Smooth muscle cell (in vitro differentiated cells): ENCODE data around the gene PTGR2. TPM values are rescaled to one million over a fixed set of nuclear protein-coding genes. Genes with fewer than 3 reads are reported as not detected.

Source experiments
- DNase-seq: peaks from one replicate; lab custom pipeline; 2025; ENCODE audit not compliant: unreplicated experiment; lab: John Stamatoyannopoulos, UW
- H2AFZ ChIP-seq: fragments of 200-600 bp; sonication (generic); 2 replicates; pipeline ENCODE4 v1.6.0; 2016; ENCODE audit warnings: antibody characterized with exemption, low read depth, mild to moderate bottlenecking
- H3F3A ChIP-seq: fragments of 200-600 bp; sonication (generic); 2 replicates; pipeline ENCODE4 v1.6.0; 2017; ENCODE audit warnings: antibody characterized with exemption, low read depth
- H3K27ac ChIP-seq: fragments of 200-600 bp; sonication (generic); 2 replicates; pipeline ENCODE4 v1.5.1; 2016; ENCODE audit warnings: low read depth, mild to moderate bottlenecking
- H3K27me3 ChIP-seq: fragments of 200-600 bp; sonication (generic); 2 replicates; pipeline ENCODE4 v1.6.1; 2016; ENCODE audit warnings: low read depth, mild to moderate bottlenecking
- H3K36me3 ChIP-seq: fragments of 200-600 bp; sonication (generic); 2 replicates; pipeline ENCODE4 v1.5.1; 2016; ENCODE audit warnings: low read depth
- H3K4me1 ChIP-seq: fragments of 200-600 bp; sonication (generic); 2 replicates; pipeline ENCODE4 v1.5.1; 2016; ENCODE audit warnings: low read depth
- H3K4me2 ChIP-seq: fragments of 200-600 bp; sonication (generic); 2 replicates; pipeline ENCODE4 v1.6.0; 2016; ENCODE audit warnings: mild to moderate bottlenecking
- H3K4me3 ChIP-seq: fragments of 200-600 bp; sonication (generic); 2 replicates; pipeline ENCODE4 v1.5.1; 2016; ENCODE audit warnings: mild to moderate bottlenecking
- H3K79me2 ChIP-seq: fragments of 200-600 bp; sonication (generic); 2 replicates; pipeline ENCODE4 v1.6.0; 2016; ENCODE audit warnings: low read depth, mild to moderate bottlenecking
- H3K9ac ChIP-seq: fragments of 200-600 bp; sonication (generic); 2 replicates; pipeline ENCODE4 v1.6.0; 2016; ENCODE audit warnings: low read depth
- H3K9me3 ChIP-seq: fragments of 200-600 bp; sonication (generic); replicated peaks from 2 replicates; pipeline ENCODE4 v1.5.1; 2016; ENCODE audit warnings: low read depth
- H4K20me1 ChIP-seq: fragments of 200-600 bp; sonication (generic); 2 replicates; pipeline ENCODE4 v1.6.0; 2016; ENCODE audit warnings: low read depth
- CTCF ChIP-seq: fragments of 200-600 bp; sonication (generic); IDR thresholded peaks from 2 replicates; pipeline ENCODE4 v1.5.1; 2017; ENCODE audit warnings: borderline replicate concordance, mild to moderate bottlenecking, antibody characterized with exemption; ENCODE audit not compliant: insufficient read depth, poor library complexity, severe bottlenecking
- WGBS: methylation state at CpG from one replicate; pipeline ENCODE4 v1.1.7; 2016; ENCODE audit warnings: low lambda C conversion rate; 5-methylcytosine and 5-hydroxymethylcytosine counted together
- polyA plus RNA-seq: library from polyadenylated mRNA; unstranded; fragments of >200 nt; fragmentation: Nextera tagmentation; extraction: Ambion mirVana; gene quantifications from 2 replicates; pipeline ENCODE4 v1.2.1, GENCODE V29; 2016
- total RNA-seq: library from RNA; depleted of rRNA; stranded (reverse); fragments of >200 nt; gene quantifications from 2 replicates; pipeline ENCODE4 v1.2.3, GENCODE V29; 2014

The PTGR2 gene
- total and polyA plus RNA-seq, 2 experiments from 2014 or later: 2.9 to 3.7 TPM

DNA sequence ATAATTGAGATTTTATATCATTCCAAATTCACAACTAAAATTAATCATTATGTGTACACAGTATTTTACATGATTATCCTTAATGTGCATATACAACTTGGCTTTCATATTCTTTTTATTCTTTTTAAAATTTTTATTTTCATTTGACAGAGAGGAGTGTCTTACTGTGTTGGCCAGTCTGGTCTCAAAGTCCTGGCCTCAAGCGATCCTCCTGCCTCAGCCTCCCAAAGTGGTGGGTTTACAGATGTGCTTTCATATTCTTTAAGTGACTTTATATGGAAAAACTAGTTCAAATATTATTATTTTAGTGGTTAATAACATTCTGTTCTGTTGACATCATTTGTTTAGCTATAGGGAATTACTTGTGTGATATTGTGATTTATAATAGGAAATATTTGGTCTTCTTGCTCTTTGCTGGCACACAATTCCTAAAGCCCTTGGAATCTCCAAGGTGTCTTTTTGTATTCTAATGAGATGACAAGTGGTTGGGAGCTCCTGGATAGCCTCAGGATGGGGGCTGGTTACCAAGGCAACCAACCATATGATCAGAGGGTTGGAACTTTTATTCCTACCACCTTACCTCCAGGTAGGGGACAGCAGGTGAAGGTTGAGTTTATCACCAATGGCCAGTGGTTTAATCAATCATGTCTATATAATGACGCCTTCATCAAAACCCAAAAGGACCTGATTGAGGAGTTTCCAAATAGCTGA is 19.0 kb downstream of the PTGR2 start:
- Histone ChIP-seq H3K27me3 (no peaks in the 10 kb centered on the region), H3F3A (no peaks in the 10 kb centered on the region), H2AFZ (no peak overlapping the region), H3K4me3 (no peak overlapping the region), H3K79me2 (no peaks in the 10 kb centered on the region), H3K9ac (no peak overlapping the region), H3K36me3 (no peaks in the 10 kb centered on the region), H3K9me3 (no peaks in the 10 kb centered on the region), H3K27ac (no peak overlapping the region), H3K4me2 (no peak overlapping the region), H3K4me1 (no peaks in the 10 kb centered on the region), H4K20me1 (no peaks in the 10 kb centered on the region)
- 98% methylated on average over 2 of the region's 2 CpGs for WGBS
- no peak for TF ChIP-seq CTCF
- no peak for DNase-seq

GRCh38 chr14:73873660-73874059 is 22.0 kb downstream of the PTGR2 start:
- Histone ChIP-seq H3K79me2 (no peaks in the 10 kb centered on the region), H3K27ac (no peak overlapping the region), H4K20me1 (no peaks in the 10 kb centered on the region), H3K4me3 (no peak overlapping the region), H3K9me3 (no peaks in the 10 kb centered on the region), H3K4me2 (no peak overlapping the region), H2AFZ (no peak overlapping the region), H3K36me3 (no peaks in the 10 kb centered on the region), H3K4me1 (no peaks in the 10 kb centered on the region), H3K9ac (no peak overlapping the region), H3K27me3 (no peaks in the 10 kb centered on the region), H3F3A (no peaks in the 10 kb centered on the region)
- DNase-seq: no peak
- 97% methylated on average over 3 of the region's 3 CpGs for WGBS
- no peak for TF ChIP-seq CTCF

DNA sequence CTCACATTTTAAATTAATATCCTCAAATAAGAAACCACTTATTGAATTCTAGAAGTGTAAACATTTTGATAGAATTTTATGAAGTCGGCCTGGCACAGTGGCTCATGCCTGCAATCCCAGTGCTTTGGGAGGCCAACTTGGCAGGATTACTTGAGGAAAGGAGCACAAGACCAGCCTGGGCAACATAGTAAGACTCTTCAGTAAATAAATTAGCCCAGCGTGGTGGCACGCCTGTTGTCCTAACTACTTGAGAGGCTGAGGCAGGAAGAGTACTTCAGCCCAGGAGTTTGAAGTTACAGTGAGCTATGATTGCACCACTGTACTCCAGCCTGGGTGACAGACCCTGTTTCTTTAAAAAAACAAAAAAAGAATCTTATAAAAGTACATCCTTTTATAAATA is 26.2 kb downstream of the PTGR2 start:
- WGBS: 92% methylated on average over 3 of the region's 3 CpGs
- Histone ChIP-seq H3K4me1 (no peaks in the 10 kb centered on the region), H3K27ac (no peak overlapping the region), H3K36me3 (no peaks in the 10 kb centered on the region), H3F3A (no peaks in the 10 kb centered on the region), H3K9ac (no peak overlapping the region), H3K79me2 (no peaks in the 10 kb centered on the region), H4K20me1 (no peaks in the 10 kb centered on the region), H3K4me2 (no peak overlapping the region), H2AFZ (no peak overlapping the region), H3K9me3 (no peaks in the 10 kb centered on the region), H3K4me3 (no peak overlapping the region), H3K27me3 (no peaks in the 10 kb centered on the region)
- no peak for DNase-seq
- TF ChIP-seq CTCF: no peak

DNA sequence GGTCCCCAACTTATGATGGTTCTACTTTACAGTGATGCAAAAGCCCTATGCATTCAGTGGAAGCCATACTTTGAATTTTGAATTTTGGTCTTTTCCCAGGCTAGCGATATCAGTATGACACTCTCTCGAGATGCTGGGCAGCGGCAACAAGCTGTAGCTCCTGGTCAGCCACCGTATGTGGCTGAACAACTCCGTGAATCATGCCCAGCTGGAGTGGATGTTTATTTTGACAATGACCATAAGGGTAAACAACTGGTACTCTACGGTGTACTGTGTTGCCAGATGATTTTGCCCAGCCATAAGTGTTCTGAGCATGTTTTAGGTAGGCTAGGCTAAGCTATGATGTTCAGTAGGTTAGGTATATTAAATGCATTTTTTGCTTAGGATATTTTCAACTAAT is 26.8 kb downstream of the PTGR2 start:
- no peak overlapping the region for H3K4me2 ChIP-seq
- H3F3A ChIP-seq: no peaks in the 10 kb centered on the region
- TF ChIP-seq CTCF: no peak
- H3K4me1 ChIP-seq: no peaks in the 10 kb centered on the region
- 84% methylated on average over 6 of the region's 6 CpGs for WGBS
- H3K4me3 ChIP-seq: no peak overlapping the region
- no peak overlapping the region for H3K27ac ChIP-seq
- H3K36me3 ChIP-seq: no peaks in the 10 kb centered on the region
- no peaks in the 10 kb centered on the region for H3K9me3 ChIP-seq
- H2AFZ ChIP-seq: no peak overlapping the region
- no peak for DNase-seq
- H3K27me3 ChIP-seq: no peaks in the 10 kb centered on the region
- H3K79me2 ChIP-seq: no peaks in the 10 kb centered on the region
- H4K20me1 ChIP-seq: no peaks in the 10 kb centered on the region
- no peak overlapping the region for H3K9ac ChIP-seq
